DOHH2 (cell line): Measurements from ENCODE around the gene EXOC3L1.

Experiments
- H3F3A ChIP-seq: fragments of 200-600 bp; sonication (generic), shearing (Covaris generic); 2 replicates; pipeline ENCODE4 v1.6.0; 2016; ENCODE audit warnings: antibody characterized with exemption, mild to moderate bottlenecking; ENCODE audit not compliant: control insufficient read depth, insufficient read depth
- H3K27ac ChIP-seq: fragments of 200-600 bp; sonication (generic); 2 replicates; pipeline ENCODE4 v1.5.1; 2014; ENCODE audit warnings: low read depth, mild to moderate bottlenecking, low read length, moderate library complexity
- H3K27me3 ChIP-seq: fragments of 200-600 bp; sonication (generic); 2 replicates; pipeline ENCODE4 v1.6.1; 2014; ENCODE audit warnings: mild to moderate bottlenecking, low read length, mixed read lengths; ENCODE audit not compliant: control insufficient read depth
- H3K36me3 ChIP-seq: fragments of 200-600 bp; sonication (generic); 2 replicates; pipeline ENCODE4 v1.6.1; 2014; ENCODE audit warnings: mild to moderate bottlenecking, low read length, moderate library complexity, mixed read lengths; ENCODE audit not compliant: control insufficient read depth
- H3K4me1 ChIP-seq: fragments of 200-600 bp; sonication (generic); 2 replicates; pipeline ENCODE4 v1.6.1; 2014; ENCODE audit warnings: mild to moderate bottlenecking, low read length, mixed read lengths; ENCODE audit not compliant: control insufficient read depth
- H3K4me2 ChIP-seq: fragments of 200-600 bp; sonication (generic); 2 replicates; pipeline ENCODE4 v1.6.0; 2014; ENCODE audit warnings: mild to moderate bottlenecking, low read length, moderate library complexity
- H3K4me3 ChIP-seq: fragments of 200-600 bp; sonication (generic); 2 replicates; pipeline ENCODE4 v1.5.1; 2014; ENCODE audit warnings: mild to moderate bottlenecking, low read length, mixed read lengths
- H3K79me2 ChIP-seq: fragments of 200-600 bp; sonication (generic); 2 replicates; pipeline ENCODE4 v1.6.1; 2014; ENCODE audit warnings: mild to moderate bottlenecking, low read length, mixed read lengths; ENCODE audit not compliant: control insufficient read depth
- H3K9me2 ChIP-seq: fragments of 200-600 bp; sonication (generic); replicated peaks from 2 replicates; pipeline ENCODE4 v1.6.1; 2014; ENCODE audit warnings: mild to moderate bottlenecking, low read length, mixed read lengths; ENCODE audit not compliant: control insufficient read depth
- H3K9me3 ChIP-seq: fragments of 200-600 bp; sonication (generic); 2 replicates; pipeline ENCODE4 v1.6.1; 2014; ENCODE audit warnings: antibody characterized with exemption, low read length, mixed read lengths; ENCODE audit not compliant: control insufficient read depth, insufficient read depth
- H4K20me1 ChIP-seq: fragments of 200-600 bp; sonication (generic); 2 replicates; pipeline ENCODE4 v1.6.0; 2014; ENCODE audit warnings: low read depth, mild to moderate bottlenecking, antibody characterized with exemption, low read length, moderate library complexity; ENCODE audit not compliant: control insufficient read depth, insufficient read depth
- CTCF ChIP-seq: fragments of 200-600 bp; sonication (generic); IDR thresholded peaks from one replicate; pipeline ENCODE4 v1.5.1; 2014; ENCODE audit warnings: antibody characterized with exemption, mild to moderate bottlenecking, low read depth, low read length; ENCODE audit not compliant: poor library complexity, severe bottlenecking
- EZH2phosphoT487 ChIP-seq: fragments of 200-600 bp; sonication (generic); IDR thresholded peaks from 2 replicates; pipeline ENCODE4 v1.6.1; 2017; ENCODE audit warnings: borderline replicate concordance, mild to moderate bottlenecking, antibody characterized with exemption, low read length, moderate library complexity, mixed read lengths

The EXOC3L1 gene

GRCh38 chr16:67212766-67213165 lies 22.8 kb upstream of the EXOC3L1 start:
- H3K4me3 ChIP-seq = no peak overlapping the region
- H3K79me2 ChIP-seq = no peaks in the 10 kb centered on the region
- no peaks in the 10 kb centered on the region for H3K4me1 ChIP-seq
- H3K9me3 ChIP-seq = no peaks in the 10 kb centered on the region
- H3K9me2 ChIP-seq = no peaks in the 10 kb centered on the region
- H4K20me1 ChIP-seq = no peaks in the 10 kb centered on the region
- no peak overlapping the region for H3K4me2 ChIP-seq
- TF ChIP-seq CTCF (no peak), EZH2phosphoT487 (no peak)
- no peaks in the 10 kb centered on the region for H3K36me3 ChIP-seq
- H3F3A ChIP-seq = no peaks in the 10 kb centered on the region
- peaks cover 3% of the 10 kb centered on the region; the same call in 1 of the 2 replicates for H3K27me3 ChIP-seq
- no peak overlapping the region for H3K27ac ChIP-seq

GRCh38 chr16:67211674-67212073 lies 21.7 kb upstream of the EXOC3L1 start:
- Histone ChIP-seq H4K20me1 (no peaks in the 10 kb centered on the region), H3K4me3 (no peak overlapping the region), H3K27ac (no peak overlapping the region), H3F3A (no peaks in the 10 kb centered on the region), H3K79me2 (no peaks in the 10 kb centered on the region), H3K27me3 (peaks cover 3% of the 10 kb centered on the region; the same call in 1 of the 2 replicates), H3K4me2 (no peak overlapping the region), H3K36me3 (no peaks in the 10 kb centered on the region), H3K9me2 (no peaks in the 10 kb centered on the region), H3K9me3 (no peaks in the 10 kb centered on the region), H3K4me1 (no peaks in the 10 kb centered on the region)
- TF ChIP-seq EZH2phosphoT487 = no peak
- no peak for TF ChIP-seq CTCF

- Histone ChIP-seq H4K20me1 (no peaks in the 10 kb centered on the region), H3K4me1 (no peaks in the 10 kb centered on the region)
Measured at GRCh38 chr16:67210069-67210937, 20.4 kb upstream of the EXOC3L1 start.

More at GRCh38 chr16:67210069-67210937, 20.4 kb upstream of the EXOC3L1 start:
- H3F3A ChIP-seq = no peaks in the 10 kb centered on the region
- H3K27ac ChIP-seq = no peak overlapping the region
- H3K4me2 ChIP-seq = no peak overlapping the region
- H3K9me3 ChIP-seq = no peaks in the 10 kb centered on the region
- no peak overlapping the region for H3K4me3 ChIP-seq
- peaks cover 3% of the 10 kb centered on the region; the same call in 1 of the 2 replicates for H3K27me3 ChIP-seq
- H3K36me3 ChIP-seq = no peaks in the 10 kb centered on the region
- H3K9me2 ChIP-seq = no peaks in the 10 kb centered on the region
- no peaks in the 10 kb centered on the region for H3K79me2 ChIP-seq
- TF ChIP-seq CTCF (no peak), EZH2phosphoT487 (no peak)
